Effector CD8-positive, alpha-beta T cell (primary cell): Measurements from ENCODE around the gene KAZN.

ENCODE experiments used
- DNase-seq: peaks from one replicate; lab custom pipeline; 2025; lab: John Stamatoyannopoulos, UW

KAZN gene

DNA sequence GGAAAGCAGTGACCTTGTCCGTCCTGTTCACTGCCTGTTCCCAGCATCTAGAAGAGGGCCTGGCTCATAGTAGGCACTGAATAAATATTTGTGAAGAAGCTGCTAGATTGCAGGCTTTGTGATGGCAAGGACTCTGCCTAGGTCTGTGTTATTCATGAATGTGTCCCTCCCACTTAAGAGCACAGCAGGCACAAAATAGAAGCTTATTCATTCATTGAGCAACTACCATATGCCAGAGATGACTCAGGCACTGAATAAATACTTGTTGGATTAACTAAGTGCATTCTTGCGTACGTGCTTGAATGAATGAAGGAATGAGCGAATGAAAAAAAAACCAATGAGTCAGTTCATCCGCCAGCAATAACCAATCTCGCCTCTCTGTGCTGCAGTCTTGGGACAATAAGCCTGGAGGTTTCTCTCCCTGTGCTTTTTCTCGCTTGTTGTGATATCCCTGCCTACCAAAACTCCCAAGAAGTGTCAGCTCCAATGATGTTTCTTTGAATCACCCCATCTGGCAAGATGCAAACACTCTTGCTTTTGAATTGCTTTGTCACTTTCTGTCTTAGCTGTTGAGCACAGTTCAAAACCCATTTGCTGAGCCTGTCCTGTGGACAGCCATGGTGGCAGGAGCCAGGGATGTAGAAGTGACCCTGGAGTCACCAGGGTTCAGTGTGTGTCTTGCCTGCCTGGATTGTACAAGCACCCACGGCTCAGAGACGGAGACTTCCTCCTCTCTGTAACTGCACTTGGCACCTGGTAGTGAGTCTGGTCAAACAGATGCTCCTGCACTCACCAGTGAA, 143.9 kb downstream of the KAZN start:
- no peak for DNase-seq

DNA sequence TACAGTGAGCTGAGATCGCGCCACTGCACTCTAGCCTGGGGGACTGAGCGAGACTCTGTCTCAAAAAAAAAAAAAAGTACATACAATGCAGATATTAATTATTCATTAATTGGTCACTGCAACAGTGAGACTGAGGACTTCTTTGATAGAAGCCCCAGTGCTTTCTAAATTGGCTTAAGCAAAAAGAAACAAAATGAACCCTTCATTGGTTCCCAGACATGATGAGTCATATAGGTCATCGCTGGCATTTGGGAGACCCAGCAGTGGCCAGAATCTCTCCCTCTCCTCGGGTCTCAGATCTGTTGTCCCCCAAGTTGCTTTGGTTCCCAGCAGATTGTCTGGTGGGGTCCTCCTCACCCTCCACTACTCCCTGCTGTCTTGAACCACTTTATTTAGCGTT, 144.9 kb downstream of the KAZN start:
- DNase-seq, result no peak

DNA sequence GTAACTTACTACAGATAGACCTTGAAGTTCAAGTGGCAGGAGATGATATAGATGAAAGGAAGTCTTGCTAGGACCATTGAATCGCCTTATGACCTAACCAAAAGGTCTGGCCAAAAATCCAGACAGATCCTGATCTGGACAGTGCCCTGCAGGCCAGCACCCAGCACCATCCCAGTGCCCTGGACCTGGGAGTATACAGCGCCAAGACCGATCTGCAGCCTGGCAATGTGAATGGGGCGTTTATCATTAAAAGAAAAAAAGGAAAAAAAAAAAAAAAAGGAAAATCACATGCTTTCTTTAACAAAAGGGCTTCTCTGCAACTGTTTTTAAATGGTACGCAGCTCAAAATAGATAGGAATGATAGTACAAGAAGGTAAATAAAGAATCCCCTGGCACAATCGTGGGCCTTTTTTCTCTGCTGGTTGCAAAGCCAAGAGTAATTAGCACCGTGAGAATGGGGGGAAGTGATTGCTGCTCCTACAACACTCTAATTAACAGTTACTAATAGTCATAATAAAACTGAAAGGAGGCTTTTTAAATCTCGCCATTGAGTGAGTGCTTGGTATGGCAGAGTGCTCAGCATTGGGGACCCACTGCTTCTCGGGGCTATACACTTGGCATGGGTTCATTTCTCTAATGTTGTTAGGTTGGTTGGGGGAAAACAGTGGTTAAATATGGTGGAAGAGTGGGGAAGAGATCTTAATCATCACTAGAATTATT, 146.7 kb downstream of the KAZN start:
- no peak for DNase-seq

DNA sequence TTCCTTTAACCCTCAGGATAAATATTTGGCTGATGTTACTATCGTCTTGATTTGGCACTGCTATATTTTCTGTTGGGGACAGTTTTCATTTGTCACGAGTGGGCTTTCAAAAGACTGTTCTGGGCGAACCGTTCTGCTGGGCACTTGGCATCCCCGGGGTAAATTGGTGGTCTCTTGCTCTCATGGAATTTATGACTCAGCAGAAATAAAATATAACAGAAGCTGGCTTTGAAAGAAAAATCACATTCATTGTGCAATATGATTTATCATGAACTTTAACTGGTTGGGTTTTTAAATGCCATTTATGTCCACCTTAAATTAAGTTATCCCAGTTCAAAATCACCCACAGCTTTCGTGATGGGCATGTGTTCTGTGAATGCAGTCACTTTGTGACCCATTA, 147.3 kb downstream of the KAZN start:
- DNase-seq, result no peak

DNA sequence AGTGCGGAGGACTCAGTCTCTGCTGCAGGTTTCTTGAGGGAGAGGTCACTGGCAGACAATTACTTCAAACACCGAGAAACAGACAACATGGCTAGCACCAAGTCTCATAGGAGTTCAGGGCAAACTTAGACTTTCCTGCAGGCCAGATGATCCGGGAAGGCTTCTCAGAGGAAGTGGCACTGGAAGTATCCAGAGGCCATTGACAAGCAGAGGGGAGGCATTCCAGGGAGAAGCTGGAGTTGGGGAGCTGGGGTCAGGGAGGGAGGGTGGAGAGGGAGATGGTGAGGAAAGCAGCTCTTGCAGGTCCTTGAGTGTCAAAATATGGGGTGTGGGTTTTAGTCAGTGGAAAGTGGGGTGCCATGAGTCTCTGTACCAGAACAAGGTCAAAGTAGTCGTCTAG, 147.9 kb downstream of the KAZN start:
- no peak for DNase-seq

DNA sequence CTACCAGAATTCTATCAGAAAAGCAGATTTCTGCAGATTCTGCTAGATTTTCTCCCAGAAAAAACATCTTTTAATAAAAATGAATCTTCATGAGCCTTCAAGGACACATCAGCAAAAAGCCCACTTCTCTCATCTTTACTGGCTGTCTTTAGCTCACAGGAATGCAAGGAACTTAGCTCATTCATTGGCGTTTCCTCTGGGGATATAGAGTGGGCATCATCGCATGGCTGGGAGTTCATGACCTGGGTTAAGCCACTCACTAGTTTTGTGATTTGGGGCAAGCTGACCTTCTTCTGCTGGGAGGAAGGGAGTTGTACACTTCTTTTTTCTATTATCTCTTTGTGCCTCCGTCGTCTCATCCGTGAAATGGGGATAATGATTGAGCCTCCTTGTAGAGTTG, 149.7 kb downstream of the KAZN start:
- DNase-seq, result no peak

DNA sequence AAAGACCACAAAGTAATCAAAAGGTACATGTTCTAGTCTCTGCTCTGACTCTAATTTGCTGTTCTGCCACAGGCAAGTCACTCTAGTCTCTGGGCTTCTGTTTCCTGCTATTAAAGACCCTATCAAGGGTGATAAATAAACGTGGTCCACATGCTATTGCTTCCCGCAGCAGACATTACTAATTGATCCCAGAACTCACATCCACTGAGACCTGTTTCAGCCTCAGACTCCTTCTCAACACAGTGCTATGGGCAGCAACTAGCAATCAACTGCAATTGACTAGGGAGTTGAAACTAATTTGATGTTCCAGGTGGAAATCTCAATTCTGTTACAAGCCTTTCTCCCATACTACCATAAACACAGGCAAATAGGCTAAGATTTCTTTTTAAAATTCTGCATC, 150.5 kb downstream of the KAZN start:
- DNase-seq, result no peak

DNA sequence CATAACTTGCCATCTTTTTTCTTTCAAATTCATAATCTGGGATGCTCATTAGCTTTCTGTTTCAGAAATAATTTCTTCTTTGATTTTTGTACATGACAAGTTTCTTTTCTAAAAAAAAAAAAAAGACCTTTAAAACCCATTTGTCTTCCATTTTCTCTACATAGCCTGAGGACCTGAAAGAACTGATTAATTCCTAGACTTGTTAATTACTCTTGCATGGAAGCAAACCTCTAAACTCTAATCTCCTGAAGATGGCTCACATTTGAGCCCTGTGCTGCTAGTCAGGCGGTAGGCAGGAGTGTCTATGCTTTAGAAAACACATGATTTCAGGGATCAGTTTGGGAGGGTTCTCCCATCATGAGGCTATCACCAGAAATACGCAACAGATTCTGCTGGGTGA, 152.0 kb downstream of the KAZN start:
- DNase-seq, result no peak

DNA sequence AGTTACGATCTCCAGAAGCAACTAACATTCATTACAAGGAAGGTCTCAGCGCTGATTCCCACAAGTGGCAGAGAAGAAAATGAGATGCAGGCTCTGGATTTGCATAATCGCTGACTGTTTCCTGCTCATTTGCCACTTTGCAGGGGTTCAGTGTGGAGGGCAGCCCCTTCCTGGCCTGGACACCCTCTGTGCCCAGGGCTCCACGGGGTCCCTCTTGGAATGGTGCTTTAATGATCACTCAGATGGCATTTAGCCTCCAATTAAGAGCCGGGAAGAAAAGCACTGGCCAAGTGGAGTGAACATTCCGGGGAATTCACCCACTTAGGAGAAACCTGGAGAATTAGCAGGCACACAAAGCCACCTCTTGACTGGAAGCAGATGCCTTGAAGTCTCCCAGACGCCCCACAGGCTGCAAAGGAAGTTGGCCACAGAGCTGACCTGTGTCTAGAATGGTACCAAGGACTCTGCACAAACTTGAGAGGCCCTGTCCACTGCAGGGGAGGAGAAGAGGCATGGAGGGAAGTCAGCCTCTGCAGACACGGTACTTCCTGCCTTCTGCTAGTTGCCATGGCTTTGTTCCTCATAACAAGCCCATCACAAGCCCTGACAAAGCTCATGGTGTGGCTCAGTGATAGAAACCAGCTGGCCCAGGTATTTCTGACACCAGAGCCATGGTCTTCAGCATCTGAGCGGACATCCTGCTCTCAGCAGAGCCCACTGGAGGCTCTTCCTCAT, 157.2 kb downstream of the KAZN start:
- DNase-seq, result no peak

DNA sequence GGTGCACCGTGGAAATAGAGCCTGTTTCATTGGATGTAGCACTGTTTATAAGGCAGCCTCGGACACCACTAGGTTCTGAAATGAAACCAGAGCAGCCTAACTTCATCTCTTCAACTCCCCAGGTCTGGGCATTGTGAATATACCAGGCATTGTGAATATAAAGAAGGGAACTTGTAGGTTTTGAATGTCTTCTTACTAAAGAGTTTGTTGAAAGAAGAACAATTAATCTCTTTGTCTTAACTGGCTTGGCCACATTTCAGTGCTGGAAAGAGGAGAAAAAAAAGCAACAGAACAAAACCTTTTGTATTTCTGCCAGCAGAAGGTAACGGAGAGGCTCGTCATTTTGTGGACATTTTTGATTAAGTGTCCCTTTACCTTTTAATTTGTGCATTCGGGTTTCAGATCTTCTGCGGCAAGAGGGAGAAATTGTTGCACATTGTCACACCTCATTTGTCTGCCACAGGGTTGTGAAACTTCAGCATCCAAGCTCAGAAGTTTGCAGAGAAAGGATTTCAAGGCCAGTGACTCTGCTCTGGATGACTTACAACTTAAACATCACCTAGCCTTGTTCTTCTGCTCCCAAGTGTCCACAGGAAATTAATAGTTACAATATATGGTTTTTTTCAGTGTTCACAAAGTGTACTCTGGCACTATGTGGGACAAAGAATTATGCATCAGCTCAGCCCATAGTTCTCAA, 158.3 kb downstream of the KAZN start:
- DNase-seq, result no peak

DNA sequence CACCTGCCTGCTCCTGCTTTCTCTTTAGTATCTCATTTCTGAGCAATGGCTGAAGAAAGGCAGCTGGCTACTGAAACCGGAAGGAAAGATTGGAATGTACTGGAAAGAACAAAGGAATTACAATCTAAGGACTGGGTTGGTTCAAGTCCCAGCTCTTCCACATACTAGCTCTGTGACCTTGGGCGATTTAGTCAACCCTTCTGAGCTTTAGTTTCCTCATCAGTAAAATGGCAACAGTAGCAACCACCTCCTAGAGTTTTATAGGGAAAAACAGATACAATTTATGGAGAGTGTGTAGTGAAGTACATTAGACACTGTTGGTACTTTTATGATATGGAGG, 158.8 kb downstream of the KAZN start:
- DNase-seq, result no peak

DNA sequence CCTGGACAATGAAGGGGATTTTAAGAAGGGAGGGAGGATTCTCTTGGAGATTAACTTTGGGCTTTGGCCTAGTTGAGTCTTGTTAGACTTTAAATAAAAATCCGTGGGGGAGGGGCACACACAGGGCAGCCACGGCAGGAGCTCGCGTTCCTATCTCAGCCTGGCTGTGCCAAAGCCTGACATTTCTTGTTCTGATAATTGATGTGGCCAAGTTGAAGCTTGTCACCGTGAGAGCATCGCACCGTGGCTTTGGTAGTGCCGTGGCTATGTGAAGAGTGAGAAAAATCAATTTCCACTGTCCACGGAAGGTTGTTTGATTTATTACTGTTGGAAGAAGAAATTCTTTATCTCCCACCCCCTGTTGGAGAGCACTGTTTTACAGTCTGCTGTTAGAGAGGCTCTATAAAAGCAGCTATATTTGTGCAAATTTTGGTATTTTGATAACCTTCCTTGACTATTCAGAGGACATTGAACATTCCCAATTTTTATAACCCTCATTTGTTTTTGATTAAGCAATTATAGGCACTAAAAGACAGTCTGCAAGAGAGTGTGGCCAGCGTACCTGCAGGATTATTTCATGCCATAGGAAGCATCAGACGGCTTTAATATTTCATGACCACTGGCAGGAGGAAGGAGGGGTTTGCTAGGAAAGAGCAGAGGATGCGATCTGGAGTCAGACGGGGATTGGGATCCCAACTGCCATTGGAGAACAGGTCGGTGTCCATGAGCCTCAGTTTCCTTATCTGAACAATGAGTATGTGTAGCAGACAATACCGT, 160.7 kb downstream of the KAZN start:
- no peak for DNase-seq

DNA sequence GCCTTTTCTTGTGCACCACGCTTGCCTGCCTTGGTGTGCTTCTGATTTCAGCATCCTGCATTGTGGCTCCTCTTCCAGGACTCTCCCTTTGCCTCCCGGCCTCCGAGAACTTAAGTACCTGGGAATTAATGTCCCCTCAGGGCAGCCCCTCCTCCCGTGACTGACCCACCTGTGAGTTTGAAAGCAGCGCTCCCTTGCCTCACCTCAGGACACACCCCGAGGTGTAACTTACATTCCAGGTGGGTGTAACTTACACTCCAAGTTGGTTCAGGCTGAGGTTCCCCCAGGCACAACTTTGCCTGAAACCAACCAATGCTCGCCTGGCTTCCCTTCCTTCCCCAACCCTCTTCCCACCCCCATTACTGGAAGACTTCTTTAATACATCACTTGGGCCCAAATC, 161.4 kb downstream of the KAZN start:
- DNase-seq, result no peak

DNA sequence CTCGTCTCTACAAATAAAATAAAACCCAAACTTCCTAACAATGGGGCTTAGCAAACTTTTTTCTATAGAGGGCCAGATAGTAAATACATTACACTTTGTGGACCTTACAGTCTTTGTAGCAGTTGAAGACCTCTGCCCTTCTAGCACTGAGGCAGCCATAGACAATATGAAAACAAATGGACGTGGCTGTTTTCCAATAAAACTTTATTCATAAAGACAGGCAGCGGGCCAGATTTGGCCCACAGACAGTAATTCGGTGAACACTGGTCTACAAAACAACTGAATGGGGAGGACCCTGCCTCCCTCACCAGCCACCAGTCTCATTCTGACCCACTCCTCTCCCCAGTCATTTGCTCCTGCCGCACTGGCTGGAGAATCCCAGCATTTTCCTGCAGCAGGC, 162.3 kb downstream of the KAZN start:
- DNase-seq, result no peak

DNA sequence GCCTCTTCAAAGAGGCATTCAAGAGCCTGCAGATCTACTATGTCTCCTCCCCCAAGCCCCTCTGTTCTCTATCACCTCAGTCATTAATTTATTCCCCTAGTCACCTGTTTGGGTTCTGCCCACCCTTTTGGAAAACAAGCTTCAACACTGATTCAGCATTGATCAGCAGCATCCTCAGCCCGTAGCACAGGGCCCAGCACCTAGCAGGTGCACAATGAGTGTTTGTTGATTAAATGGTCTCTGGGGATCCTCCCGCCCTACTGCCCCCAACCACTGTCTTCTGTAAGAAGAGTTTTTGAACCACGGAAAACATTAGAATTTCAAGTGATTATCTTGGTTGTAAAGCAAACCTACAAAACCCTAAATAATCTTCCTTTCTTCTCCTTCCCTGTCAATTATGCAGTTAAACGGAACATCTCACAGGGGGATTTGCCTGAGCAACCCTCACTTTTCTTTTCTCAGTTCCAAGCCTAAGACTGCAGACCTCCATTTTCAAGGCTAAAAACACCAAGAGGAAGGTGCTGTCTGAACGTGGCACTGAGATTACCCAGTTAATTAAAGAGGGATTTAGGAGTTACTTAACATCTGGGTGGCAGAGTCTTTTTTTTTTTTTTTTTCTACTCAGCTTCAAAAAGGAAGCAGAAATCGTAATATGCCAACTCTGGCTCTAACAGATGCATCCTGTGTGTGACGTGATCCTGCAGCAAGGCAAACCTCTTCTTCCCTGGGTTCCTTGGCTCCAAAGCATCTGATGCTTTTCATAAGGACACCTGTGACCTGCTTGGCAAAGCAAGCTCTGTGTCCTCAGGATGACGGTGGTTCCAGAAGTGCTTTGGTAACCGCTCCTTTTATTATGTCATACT, 163.0 kb downstream of the KAZN start:
- DNase-seq, result no peak

DNA sequence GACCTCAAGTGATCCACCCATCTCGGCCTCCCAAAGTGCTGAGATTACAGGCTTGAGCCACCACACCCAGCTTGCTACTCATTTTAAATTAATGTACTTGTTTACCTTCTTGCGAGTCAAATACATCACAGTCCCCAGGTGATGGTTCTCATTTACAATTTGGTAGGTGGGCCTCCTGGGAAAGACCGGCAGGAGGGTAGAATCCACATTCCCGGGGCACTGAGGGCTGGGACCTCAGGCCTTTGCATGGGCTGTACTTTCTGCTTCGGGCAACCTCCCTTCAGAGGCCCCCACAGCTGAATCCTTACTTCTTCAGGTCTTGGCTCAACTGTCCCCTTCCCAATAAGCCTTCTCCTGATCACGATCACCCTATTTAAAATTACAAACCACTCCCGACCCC, 165.5 kb downstream of the KAZN start:
- DNase-seq, result no peak

DNA sequence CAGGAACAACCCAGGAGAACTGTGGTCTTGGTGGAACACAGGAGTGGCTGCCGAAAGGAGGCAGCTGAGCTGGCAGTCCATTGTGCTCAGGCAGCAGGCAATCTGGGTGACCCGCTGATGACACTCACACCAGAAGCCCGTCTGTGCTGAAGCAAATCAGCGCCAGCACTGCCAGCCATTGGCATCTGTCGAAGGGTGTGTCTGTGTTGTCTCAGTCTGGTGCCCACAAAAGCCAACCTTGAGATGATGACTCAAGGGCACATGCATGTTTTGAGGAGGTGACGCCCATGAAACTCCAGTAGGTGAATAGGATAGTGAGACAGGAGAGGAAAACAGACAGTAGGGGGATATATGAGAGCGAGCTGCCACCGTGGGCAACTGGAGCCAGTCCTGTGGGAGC, 167.3 kb downstream of the KAZN start:
- no peak for DNase-seq

DNA sequence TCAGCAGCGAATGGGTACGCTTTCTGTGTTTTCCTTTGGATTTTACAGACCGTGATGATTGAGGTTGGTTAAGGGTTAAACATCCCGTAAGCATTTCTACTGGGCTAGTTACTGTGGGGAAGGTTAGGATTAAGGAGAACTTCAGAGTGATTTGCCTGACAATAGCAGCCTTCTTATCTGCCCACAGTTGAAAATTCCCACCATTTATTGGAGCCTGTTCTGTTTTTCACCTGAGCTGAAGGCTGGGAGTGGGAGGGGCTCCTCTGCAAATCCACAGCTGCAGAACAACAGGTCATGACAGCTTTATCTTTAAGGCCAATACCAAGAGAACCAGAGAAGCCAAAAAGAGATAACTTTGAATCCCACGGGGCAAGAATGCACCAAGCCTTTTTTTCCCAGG, 168.6 kb downstream of the KAZN start:
- no peak for DNase-seq

DNA sequence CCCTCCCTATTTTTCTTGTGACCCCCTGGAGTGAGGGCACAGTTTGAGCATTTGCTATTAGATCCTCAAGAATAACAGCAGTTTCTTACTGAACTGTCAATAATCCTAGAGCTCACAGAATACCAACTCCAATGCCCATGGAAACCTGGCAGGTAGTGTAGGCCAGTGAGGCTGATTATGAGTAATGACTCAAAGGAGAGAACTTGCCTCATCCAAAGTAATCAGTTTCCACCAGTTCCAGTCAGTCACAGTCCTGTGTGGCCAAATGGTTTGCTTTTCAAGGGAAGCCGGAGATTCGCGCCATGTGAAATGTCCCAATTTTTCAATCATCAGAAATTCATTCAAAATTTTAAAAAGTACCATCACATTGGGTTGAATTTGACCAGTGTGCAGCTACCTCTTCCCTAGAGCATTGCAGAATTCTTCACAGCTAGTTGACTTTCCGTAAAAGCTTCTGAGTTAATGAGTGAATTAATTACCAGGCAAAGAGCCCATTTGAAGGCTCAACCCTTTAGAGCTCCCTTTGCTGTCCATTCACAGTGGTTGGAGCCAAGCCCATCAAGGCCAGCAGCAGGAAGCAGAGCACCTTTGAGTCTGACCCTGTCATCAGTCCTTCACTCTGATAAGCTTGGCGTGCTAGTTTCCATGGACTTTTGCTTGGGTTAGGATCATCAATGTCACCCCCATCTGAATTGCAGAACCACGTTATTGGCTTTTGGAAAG, 170.3 kb downstream of the KAZN start:
- no peak for DNase-seq
